Measurements from ENCODE around the gene NAT10. TPM values are rescaled to one million over a fixed set of nuclear protein-coding genes. Genes with fewer than 3 reads are reported as not detected.

NAT10 gene
- total RNA-seq, 1 experiment from 2014 or later, result 91.4 TPM

DNA sequence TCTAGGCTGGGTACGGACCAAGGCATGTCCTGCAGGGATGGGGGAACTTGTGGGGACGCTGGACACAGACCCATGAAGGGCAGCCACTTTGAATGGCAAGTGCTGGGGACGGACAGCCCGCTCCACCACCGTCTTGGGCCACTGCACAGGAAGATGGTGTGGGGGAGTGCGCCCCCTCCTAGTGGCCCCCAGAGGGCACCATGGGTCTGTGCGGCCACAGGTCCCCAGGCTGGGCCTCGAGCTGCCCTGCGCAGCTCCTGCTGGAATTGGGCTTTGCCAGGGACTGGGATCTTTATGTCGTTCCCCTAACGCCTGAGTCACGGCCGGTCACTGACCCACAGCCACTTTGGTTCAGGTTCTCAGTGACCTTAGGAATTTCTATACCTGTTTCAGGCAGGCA lies 44.4 kb downstream of the NAT10 start:
- H3K9me3 ChIP-seq, result no peaks in the 10 kb centered on the region
- H3K4me1 ChIP-seq, result no peaks in the 10 kb centered on the region
- no peak overlapping the region for H3K4me3 Mint-ChIP-seq (ENCODE audit: unreplicated experiment)
- intact Hi-C loops (cut with micrococcal nuclease; ENCODE audit: unreplicated experiment), result no loop called here
- H3K4me3 ChIP-seq (ENCODE audit: low read depth, low read length), result no peak overlapping the region
- H3K36me3 ChIP-seq (ENCODE audit: control insufficient read depth, insufficient read depth, low read length), result peaks cover 4% of the 10 kb centered on the region; the same call in 1 of the 2 replicates
- H3K27me3 Mint-ChIP-seq (ENCODE audit: insufficient read depth, unreplicated experiment), result no peaks in the 10 kb centered on the region
- H3K4me1 Mint-ChIP-seq (ENCODE audit: low read depth, unreplicated experiment), result no peaks in the 10 kb centered on the region
- no peaks in the 10 kb centered on the region for H3K9me3 Mint-ChIP-seq (ENCODE audit: unreplicated experiment)
- no peak overlapping the region for H3K27ac Mint-ChIP-seq (ENCODE audit: unreplicated experiment)
- DNase-seq, result peak in 1 of 2 experiments; percentile 43
- ChIA-PET CTCF (interaction anchor here (0.5 to 1.2 kb wide), 5 partner anchors 24 to 343 kb away, joined by 3 to 15 read pairs (median 3); partner anchors contain the start of gene ABTB2), POLR2A (no interaction called here)
- H3K27me3 ChIP-seq (replicated peaks; ENCODE audit: control insufficient read depth, insufficient read depth, low read length), result no peaks in the 10 kb centered on the region
- peak; percentile 51 to 58 for TF ChIP-seq CTCF (IDR thresholded peaks at IDR 0.05; ENCODE audit: insufficient read depth in 1 of 2, low read depth in 1 of 2, low read length in 1 of 2, severe bottlenecking in 1 of 2, unreplicated experiment in 1 of 2)
- no TSS peak for BruUV-seq (replicated peaks)
- H3K36me3 Mint-ChIP-seq (ENCODE audit: insufficient read depth, unreplicated experiment), result peaks cover 40% of the 10 kb centered on the region

DNA sequence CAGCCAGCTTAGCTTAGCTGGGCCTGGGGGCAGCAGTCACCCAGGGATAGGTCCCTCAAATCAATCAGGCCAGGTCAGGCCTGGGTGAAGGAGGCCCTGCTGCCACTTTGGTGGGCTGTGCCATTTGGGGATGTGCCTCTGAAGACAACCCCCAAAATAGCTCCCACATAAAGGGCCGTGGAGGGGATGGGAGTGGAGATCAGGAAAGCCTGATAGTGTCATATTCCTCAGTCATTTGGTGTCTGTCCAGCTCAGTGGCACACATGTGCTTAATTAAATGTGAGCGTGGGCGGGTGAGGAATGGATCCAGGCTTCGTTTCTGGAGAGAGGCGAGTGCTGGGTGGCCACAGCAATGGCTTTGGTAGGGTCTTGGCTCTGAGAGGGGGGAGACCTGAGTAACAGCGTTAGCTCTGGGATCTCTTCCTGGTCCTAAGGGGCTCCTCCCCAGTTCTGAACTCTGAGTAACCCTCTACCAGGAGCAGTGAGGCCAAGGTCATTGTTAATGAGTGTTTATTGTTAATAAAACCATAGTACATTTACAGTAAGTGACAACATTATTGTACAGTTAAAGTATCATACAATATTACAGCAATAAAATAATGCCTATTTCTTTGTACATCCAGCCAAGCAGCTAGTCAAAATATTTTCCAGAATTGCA lies 45.2 kb downstream of the NAT10 start:
- no peak for TF ChIP-seq CTCF (IDR thresholded peaks at IDR 0.05; ENCODE audit: insufficient read depth in 1 of 2, low read depth in 1 of 2, low read length in 1 of 2, severe bottlenecking in 1 of 2, unreplicated experiment in 1 of 2)
- H3K27ac Mint-ChIP-seq (ENCODE audit: unreplicated experiment), result no peak overlapping the region
- Histone ChIP-seq H3K27me3 (replicated peaks; ENCODE audit: control insufficient read depth, insufficient read depth, low read length) (no peaks in the 10 kb centered on the region), H3K36me3 (ENCODE audit: control insufficient read depth, insufficient read depth, low read length) (peaks cover 2% of the 10 kb centered on the region; the same call in 1 of the 2 replicates), H3K9me3 (no peaks in the 10 kb centered on the region), H3K4me1 (no peaks in the 10 kb centered on the region), H3K4me3 (ENCODE audit: low read depth, low read length) (no peak overlapping the region)
- H3K36me3 Mint-ChIP-seq (ENCODE audit: insufficient read depth, unreplicated experiment), result peaks cover 32% of the 10 kb centered on the region
- intact Hi-C loops (cut with micrococcal nuclease; ENCODE audit: unreplicated experiment), result no loop called here
- no peaks in the 10 kb centered on the region for H3K9me3 Mint-ChIP-seq (ENCODE audit: unreplicated experiment)
- ChIA-PET POLR2A (no interaction called here), CTCF (interaction anchor here (0.5 to 1.2 kb wide), 5 partner anchors 24 to 342 kb away, joined by 3 to 15 read pairs (median 3); partner anchors contain the start of gene ABTB2)
- no peaks in the 10 kb centered on the region for H3K27me3 Mint-ChIP-seq (ENCODE audit: insufficient read depth, unreplicated experiment)
- no peak overlapping the region for H3K4me3 Mint-ChIP-seq (ENCODE audit: unreplicated experiment)
- BruUV-seq (replicated peaks), result no TSS peak
- no peak for DNase-seq
- no peaks in the 10 kb centered on the region for H3K4me1 Mint-ChIP-seq (ENCODE audit: low read depth, unreplicated experiment)

- no TSS peak for BruUV-seq (replicated peaks)
- no peak overlapping the region for H3K4me3 Mint-ChIP-seq (ENCODE audit: unreplicated experiment)
- H3K4me1 ChIP-seq, result no peaks in the 10 kb centered on the region
- H3K27me3 ChIP-seq (replicated peaks; ENCODE audit: control insufficient read depth, insufficient read depth, low read length), result no peaks in the 10 kb centered on the region
- ChIA-PET CTCF (no interaction called here), POLR2A (no interaction called here)
- H3K36me3 Mint-ChIP-seq (ENCODE audit: insufficient read depth, unreplicated experiment), result peaks cover 28% of the 10 kb centered on the region
- no peak overlapping the region for H3K27ac Mint-ChIP-seq (ENCODE audit: unreplicated experiment)
- no peak for DNase-seq
- no peaks in the 10 kb centered on the region for H3K27me3 Mint-ChIP-seq (ENCODE audit: insufficient read depth, unreplicated experiment)
- H3K4me1 Mint-ChIP-seq (ENCODE audit: low read depth, unreplicated experiment), result no peaks in the 10 kb centered on the region
- H3K4me3 ChIP-seq (ENCODE audit: low read depth, low read length), result no peak overlapping the region
- TF ChIP-seq CTCF (IDR thresholded peaks at IDR 0.05; ENCODE audit: insufficient read depth in 1 of 2, low read depth in 1 of 2, low read length in 1 of 2, severe bottlenecking in 1 of 2, unreplicated experiment in 1 of 2), result no peak
- no peaks in the 10 kb centered on the region for H3K9me3 ChIP-seq
- intact Hi-C loops (cut with micrococcal nuclease; ENCODE audit: unreplicated experiment), result no loop called here
- peaks cover 1% of the 10 kb centered on the region; the same call in 1 of the 2 replicates for H3K36me3 ChIP-seq (ENCODE audit: control insufficient read depth, insufficient read depth, low read length)
- no peaks in the 10 kb centered on the region for H3K9me3 Mint-ChIP-seq (ENCODE audit: unreplicated experiment)
Observed at GRCh38 chr11:34151166-34151565, 45.7 kb downstream of the NAT10 start.

Measured in Caco-2 (cell line).